ENCODE measurements around the gene TGFBR3. TPM values are rescaled to one million over a fixed set of nuclear protein-coding genes. Genes with fewer than 3 reads are reported as not detected.

Gene TGFBR3
- total RNA-seq, 2 donors from 2014 or later: 60.8 to 62.4 TPM

- H3K27me3 ChIP-seq (replicated peaks; ENCODE audit: insufficient read depth): no peaks in the 10 kb centered on the region
- ATAC-seq (ENCODE audit: insufficient number of reproducible peaks, low FRiP score, low read depth): no peak
- TF ChIP-seq, protein P1, sequence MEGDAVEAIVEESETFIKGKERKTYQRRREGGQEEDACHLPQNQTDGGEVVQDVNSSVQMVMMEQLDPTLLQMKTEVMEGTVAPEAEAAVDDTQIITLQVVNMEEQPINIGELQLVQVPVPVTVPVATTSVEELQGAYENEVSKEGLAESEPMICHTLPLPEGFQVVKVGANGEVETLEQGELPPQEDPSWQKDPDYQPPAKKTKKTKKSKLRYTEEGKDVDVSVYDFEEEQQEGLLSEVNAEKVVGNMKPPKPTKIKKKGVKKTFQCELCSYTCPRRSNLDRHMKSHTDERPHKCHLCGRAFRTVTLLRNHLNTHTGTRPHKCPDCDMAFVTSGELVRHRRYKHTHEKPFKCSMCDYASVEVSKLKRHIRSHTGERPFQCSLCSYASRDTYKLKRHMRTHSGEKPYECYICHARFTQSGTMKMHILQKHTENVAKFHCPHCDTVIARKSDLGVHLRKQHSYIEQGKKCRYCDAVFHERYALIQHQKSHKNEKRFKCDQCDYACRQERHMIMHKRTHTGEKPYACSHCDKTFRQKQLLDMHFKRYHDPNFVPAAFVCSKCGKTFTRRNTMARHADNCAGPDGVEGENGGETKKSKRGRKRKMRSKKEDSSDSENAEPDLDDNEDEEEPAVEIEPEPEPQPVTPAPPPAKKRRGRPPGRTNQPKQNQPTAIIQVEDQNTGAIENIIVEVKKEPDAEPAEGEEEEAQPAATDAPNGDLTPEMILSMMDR (IDR thresholded peaks at IDR 0.05): no peak
- no peaks in the 10 kb centered on the region for H3K36me3 ChIP-seq
- H3K9me3 ChIP-seq: no peaks in the 10 kb centered on the region
- peaks cover 18 to 39% of the 10 kb centered on the region in 2 donors for H3K4me1 ChIP-seq (ENCODE audit: control insufficient read depth in 1 of 2, low read depth in 2 of 2)
- no peak overlapping the region for H3K27ac ChIP-seq
- no peak overlapping the region for H3K4me3 ChIP-seq
- no peak for DNase-seq (ENCODE audit: low spot score)
These were observed 150.6 kb downstream of the TGFBR3 start for GRCh38 chr1:91735266-91735845.

DNA sequence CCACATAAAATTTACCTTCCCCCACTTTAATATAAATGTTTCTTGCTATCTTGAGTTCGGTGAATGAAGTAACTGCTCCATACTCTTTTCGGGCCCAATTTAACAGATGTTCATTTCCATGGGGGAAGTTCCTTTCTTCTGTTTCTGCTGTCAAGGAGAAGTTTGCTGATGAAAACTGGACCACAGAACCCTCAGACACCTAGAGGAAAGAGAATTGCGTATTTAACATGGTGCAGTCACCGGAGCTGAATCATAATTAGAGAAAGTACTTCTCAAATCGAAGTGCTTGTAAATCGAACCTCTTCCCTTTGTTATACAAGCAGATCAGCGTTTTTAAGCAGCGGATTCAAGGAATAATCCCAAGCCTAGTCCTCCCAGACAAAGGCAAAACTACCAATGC lies 151.2 kb downstream of the TGFBR3 start:
- TF ChIP-seq, protein P1 (IDR thresholded peaks at IDR 0.05): no peak
- H3K4me1 ChIP-seq (ENCODE audit: control insufficient read depth in 1 of 2, low read depth in 2 of 2): peaks cover 18 to 39% of the 10 kb centered on the region in 2 donors
- H3K27ac ChIP-seq: no peak overlapping the region
- ATAC-seq (ENCODE audit: insufficient number of reproducible peaks, low FRiP score, low read depth) (no peak), DNase-seq (ENCODE audit: low spot score) (no peak)
- H3K9me3 ChIP-seq: no peaks in the 10 kb centered on the region
- H3K4me3 ChIP-seq: no peak overlapping the region
- H3K27me3 ChIP-seq (replicated peaks; ENCODE audit: insufficient read depth): no peaks in the 10 kb centered on the region
- no peaks in the 10 kb centered on the region for H3K36me3 ChIP-seq

DNA sequence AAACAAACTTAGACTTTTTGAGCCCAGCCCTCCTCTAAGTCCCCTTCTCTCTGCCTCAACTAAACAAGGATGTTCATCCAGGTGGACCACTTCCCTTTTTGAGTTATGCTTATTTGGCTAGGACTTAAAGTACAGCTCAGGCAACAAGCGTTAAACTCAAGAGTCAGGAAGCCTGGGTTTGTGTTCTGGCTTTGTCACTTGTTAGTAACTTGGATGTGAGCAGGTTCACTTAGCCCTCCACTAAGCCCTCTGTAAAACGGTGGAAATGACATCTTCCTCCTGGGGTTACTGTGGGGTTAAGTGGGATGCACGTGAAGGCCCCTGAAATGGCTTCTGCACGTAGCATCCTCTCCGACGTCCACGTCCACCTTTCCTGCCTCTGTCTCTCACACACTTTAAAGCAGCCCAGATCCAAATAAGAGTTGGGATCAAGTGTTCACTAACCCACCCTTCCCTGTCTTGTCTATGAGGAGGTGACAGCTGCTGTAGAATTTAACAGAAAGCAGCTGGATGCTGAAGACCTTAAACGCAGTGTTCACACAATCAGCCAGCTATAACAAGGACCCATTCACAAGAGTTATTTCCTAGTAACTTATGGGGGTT lies 152.7 kb downstream of the TGFBR3 start:
- TF ChIP-seq, protein P1 (IDR thresholded peaks at IDR 0.05): no peak
- peak overlapping the region in 1 of 2 donors; percentile 59 for H3K27ac ChIP-seq
- H3K4me1 ChIP-seq (ENCODE audit: control insufficient read depth in 1 of 2, low read depth in 2 of 2): peaks cover 18 to 39% of the 10 kb centered on the region in 2 donors
- no peaks in the 10 kb centered on the region for H3K36me3 ChIP-seq
- DNase-seq (ENCODE audit: low spot score): no peak
- no peaks in the 10 kb centered on the region for H3K27me3 ChIP-seq (replicated peaks; ENCODE audit: insufficient read depth)
- H3K4me3 ChIP-seq: no peak overlapping the region
- no peaks in the 10 kb centered on the region for H3K9me3 ChIP-seq
- no peak for ATAC-seq (ENCODE audit: insufficient number of reproducible peaks, low FRiP score, low read depth)

DNA sequence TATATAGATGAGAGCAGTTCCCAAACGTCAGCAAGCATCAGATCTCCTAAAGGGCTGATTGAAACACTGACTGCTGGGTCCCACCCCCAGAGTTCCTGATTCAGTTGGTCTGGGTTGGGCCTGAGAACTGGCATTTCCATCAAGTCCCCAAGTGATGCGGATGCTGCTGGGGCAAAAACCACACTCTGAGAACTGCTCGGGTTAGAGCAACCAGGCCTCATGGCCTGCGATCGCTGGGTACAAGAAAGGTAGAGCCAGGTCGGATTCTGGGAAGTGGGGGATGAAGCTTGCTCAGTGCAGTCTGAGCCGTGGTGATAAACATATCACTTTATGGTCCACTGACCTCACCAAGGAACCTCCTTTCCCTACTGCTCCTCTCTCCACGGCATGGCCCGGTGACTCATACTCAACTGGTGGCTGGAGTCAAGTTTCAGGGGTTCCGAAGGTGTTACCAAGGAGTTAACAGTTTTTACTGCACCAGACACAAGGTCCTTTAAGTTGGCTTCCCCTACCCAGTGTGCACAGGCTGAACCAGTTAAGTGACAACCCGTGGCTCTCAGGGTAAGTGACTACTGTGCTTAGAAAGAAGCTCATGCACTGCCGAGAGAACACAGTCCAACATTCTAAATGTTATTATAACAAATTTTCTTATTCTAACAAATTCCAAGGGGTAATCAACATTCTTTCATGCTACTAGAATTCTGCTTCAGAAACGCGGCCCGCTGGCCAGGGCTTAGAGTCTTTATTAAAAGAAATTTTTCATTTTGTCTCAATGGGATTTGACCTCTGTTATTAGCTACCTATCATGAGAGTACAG lies 153.5 kb downstream of the TGFBR3 start:
- TF ChIP-seq, protein P1 (IDR thresholded peaks at IDR 0.05): no peak
- no peak for DNase-seq (ENCODE audit: low spot score)

DNA sequence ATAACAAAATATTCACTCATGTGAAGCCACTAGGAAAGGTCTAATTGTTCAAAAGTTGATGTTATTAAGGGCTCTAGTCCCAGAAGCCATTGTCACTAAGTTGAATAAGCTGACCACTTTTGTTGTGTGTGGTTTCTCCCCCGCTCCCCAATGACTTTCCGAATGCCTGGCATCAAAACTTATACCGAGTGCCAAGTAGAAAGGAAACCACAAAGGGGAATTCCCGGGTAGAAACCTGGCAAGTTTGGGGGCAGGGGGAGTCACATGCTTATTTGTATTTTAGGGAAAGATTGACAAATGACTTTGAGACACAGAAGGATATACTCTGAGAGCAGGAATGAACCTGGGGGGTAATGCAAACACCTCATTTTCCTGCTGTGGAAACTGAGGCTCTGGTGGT lies 154.1 kb downstream of the TGFBR3 start:
- no peaks in the 10 kb centered on the region for H3K36me3 ChIP-seq
- H3K27ac ChIP-seq: peak overlapping the region in 1 of 2 donors; percentile 59
- no peak for ATAC-seq (ENCODE audit: insufficient number of reproducible peaks, low FRiP score, low read depth)

More for the DNA sequence above, 153.5 kb downstream of the TGFBR3 start:
- Histone ChIP-seq H3K4me1 (ENCODE audit: control insufficient read depth in 1 of 2, low read depth in 2 of 2) (peaks cover 18 to 37% of the 10 kb centered on the region in 2 donors), H3K27ac (peak overlapping the region in 1 of 2 donors; percentile 59), H3K4me3 (no peak overlapping the region), H3K27me3 (replicated peaks; ENCODE audit: insufficient read depth) (no peaks in the 10 kb centered on the region), H3K9me3 (no peaks in the 10 kb centered on the region), H3K36me3 (no peaks in the 10 kb centered on the region)
- ATAC-seq (ENCODE audit: insufficient number of reproducible peaks, low FRiP score, low read depth): no peak

More for the DNA sequence above, 154.1 kb downstream of the TGFBR3 start:
- TF ChIP-seq, protein P1 (IDR thresholded peaks at IDR 0.05): no peak
- no peak for DNase-seq (ENCODE audit: low spot score)
- Histone ChIP-seq H3K4me3 (no peak overlapping the region), H3K9me3 (no peaks in the 10 kb centered on the region), H3K27me3 (replicated peaks; ENCODE audit: insufficient read depth) (no peaks in the 10 kb centered on the region), H3K4me1 (ENCODE audit: control insufficient read depth in 1 of 2, low read depth in 2 of 2) (peaks cover 21 to 36% of the 10 kb centered on the region in 2 donors)
